Activated CD4-positive, alpha-beta T cell treated with anti-CD3 and anti-CD28 coated beads for 48 hours (primary cell): ENCODE results near the gene DOC2B.
"Not testable (repeated sequence)": the region's sequence is repeated elsewhere in the genome, so short reads cannot be mapped to it uniquely, and the experiment has no call there.

Experiments
- DNase-seq: peaks from one replicate; pipeline ENCODE4 v3.0.0-alpha.2; 2020

Gene DOC2B

GRCh38 chr17:142876-143784 lies 38.3 kb downstream of the DOC2B start:
- no peak for DNase-seq

- DNase-seq = peak; percentile 81
Observed at GRCh38 chr17:142102-142661, 39.3 kb downstream of the DOC2B start.

GRCh38 chr17:139401-140205 lies 41.8 kb downstream of the DOC2B start:
- DNase-seq = not testable (repeated sequence)

GRCh38 chr17:137166-137807 lies 44.2 kb downstream of the DOC2B start, which contains the start of gene SCGB1C2:
Gene SCGB1C2 (plus strand): TSS chr17:137569. CDS start chr17:137591, 22 bp downstream.
- not testable (repeated sequence) for DNase-seq

GRCh38 chr17:136531-136930 lies 44.9 kb downstream of the DOC2B start:
- DNase-seq = peak; percentile 86

GRCh38 chr17:135895-136294 lies 45.6 kb downstream of the DOC2B start:
- DNase-seq = not testable (repeated sequence)

- DNase-seq = not testable (repeated sequence)
Observed at GRCh38 chr17:135022-135421, 46.4 kb downstream of the DOC2B start.

- DNase-seq = peak; percentile 71
Observed at GRCh38 chr17:134332-134785, 47.1 kb downstream of the DOC2B start.

- peak; percentile 1 for DNase-seq
Observed at GRCh38 chr17:133932-134331, 47.5 kb downstream of the DOC2B start.

GRCh38 chr17:118339-118917 lies 63.0 kb downstream of the DOC2B start:
- not testable (repeated sequence) for DNase-seq

GRCh38 chr17:113111-113510 lies 68.3 kb downstream of the DOC2B start:
- not testable (repeated sequence) for DNase-seq
